Measurements from ENCODE around the gene EIF4G3. TPM values are rescaled to one million over a fixed set of nuclear protein-coding genes. Genes with fewer than 3 reads are reported as not detected.
A peak's percentile ranks its signal among the peaks of the same experiment; 100 is the strongest.

The EIF4G3 gene
- total and polyA plus RNA-seq, 10 of the 15 experiments (the other 5 are each of a cell fraction or from before 2014, with no cell fraction given): 7.4 to 45.1 (median 29.1) TPM

DNA sequence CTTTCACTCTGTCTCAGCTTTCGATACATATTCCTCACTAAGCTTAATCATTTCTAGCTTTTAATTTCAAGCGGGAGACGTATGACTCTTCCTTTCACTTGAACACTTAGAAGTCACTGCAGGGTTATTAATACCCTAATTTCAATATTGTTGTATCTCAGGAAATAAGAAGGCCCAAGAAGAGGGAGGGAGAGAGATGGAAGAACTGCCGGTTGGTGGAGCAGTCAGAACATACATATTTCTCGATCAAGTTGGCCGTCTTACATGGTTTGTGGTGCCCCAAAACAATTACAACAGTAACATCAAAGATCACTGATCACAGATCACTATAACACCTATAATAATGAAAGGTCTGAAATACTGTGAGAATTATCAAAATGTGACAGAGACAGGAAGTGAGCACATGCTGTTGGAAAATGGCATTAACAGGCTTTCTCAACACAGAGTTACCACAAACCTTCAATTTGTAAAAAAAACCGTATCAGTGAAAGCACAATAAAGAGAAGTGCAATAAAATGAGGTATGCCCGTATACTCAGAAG, 244.2 kb downstream of the EIF4G3 start (continued):
- TF ChIP-seq, protein P1, sequence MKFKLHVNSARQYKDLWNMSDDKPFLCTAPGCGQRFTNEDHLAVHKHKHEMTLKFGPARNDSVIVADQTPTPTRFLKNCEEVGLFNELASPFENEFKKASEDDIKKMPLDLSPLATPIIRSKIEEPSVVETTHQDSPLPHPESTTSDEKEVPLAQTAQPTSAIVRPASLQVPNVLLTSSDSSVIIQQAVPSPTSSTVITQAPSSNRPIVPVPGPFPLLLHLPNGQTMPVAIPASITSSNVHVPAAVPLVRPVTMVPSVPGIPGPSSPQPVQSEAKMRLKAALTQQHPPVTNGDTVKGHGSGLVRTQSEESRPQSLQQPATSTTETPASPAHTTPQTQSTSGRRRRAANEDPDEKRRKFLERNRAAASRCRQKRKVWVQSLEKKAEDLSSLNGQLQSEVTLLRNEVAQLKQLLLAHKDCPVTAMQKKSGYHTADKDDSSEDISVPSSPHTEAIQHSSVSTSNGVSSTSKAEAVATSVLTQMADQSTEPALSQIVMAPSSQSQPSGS (IDR thresholded peaks at IDR 0.05; ENCODE audit: low read length): peak; percentile 74
- no peak; the same call in 1 of the 2 replicates for TF ChIP-seq BMI1 (IDR thresholded peaks at IDR 0.05; ENCODE audit: borderline replicate concordance)
- no peak for TF ChIP-seq SP1 (IDR thresholded peaks at IDR 0.05; ENCODE audit: low read depth, low read length)
- TF ChIP-seq ESRRA (IDR thresholded peaks at IDR 0.05; ENCODE audit: low read length): no peak
- TF ChIP-seq NRF1 (conservative IDR thresholded peaks at IDR 0.05; ENCODE audit: low read depth, low read length): no peak
- no peak for TF ChIP-seq ZNF384 (IDR thresholded peaks at IDR 0.05; ENCODE audit: borderline replicate concordance, low read depth, low read length)
- TF ChIP-seq NBN (IDR thresholded peaks at IDR 0.05): no peak
- no peak for TF ChIP-seq EZH2 (IDR thresholded peaks at IDR 0.05; ENCODE audit: borderline replicate concordance, control insufficient read depth, low read depth, low read length)
- TF ChIP-seq HDAC2 (IDR thresholded peaks at IDR 0.05): no peak
- no peak for TF ChIP-seq POLR2A (IDR thresholded peaks at IDR 0.05; ENCODE audit: low read depth, low read length)
- TF ChIP-seq MYB (IDR thresholded peaks at IDR 0.05; ENCODE audit: borderline replicate concordance, low read depth, low read length): no peak
- TF ChIP-seq E4F1 (IDR thresholded peaks at IDR 0.05; ENCODE audit: borderline replicate concordance, partially characterized antibody): no peak
- TF ChIP-seq KAT2A (conservative IDR thresholded peaks at IDR 0.05; ENCODE audit: control insufficient read depth, low read depth, low read length): no peak
- TF ChIP-seq TCF7 (IDR thresholded peaks at IDR 0.05; ENCODE audit: borderline replicate concordance): peak; percentile 1; the same call in 1 of the 2 replicates
- no peak for TF ChIP-seq PRDM15 (CRISPR knock-in tag; IDR thresholded peaks at IDR 0.05)
- no peak for TF ChIP-seq NKRF (conservative IDR thresholded peaks at IDR 0.05)
- TF ChIP-seq JUNB (IDR thresholded peaks at IDR 0.05): peak; percentile 98
- no peak for TF ChIP-seq PAX8 (IDR thresholded peaks at IDR 0.05)
- no peak for TF ChIP-seq RAD21 (IDR thresholded peaks at IDR 0.05; ENCODE audit: insufficient read depth, low read depth, low read length)
- no peak for TF ChIP-seq RELA (IDR thresholded peaks at IDR 0.05; ENCODE audit: borderline replicate concordance, partially characterized antibody)
- no peak for TF ChIP-seq BHLHE40 (IDR thresholded peaks at IDR 0.05; ENCODE audit: borderline replicate concordance in 1 of 2, low read depth in 2 of 2, low read length in 1 of 2)

Data from GM12878 (cell line).